NOMO-1 treated with dmso at 0.1 percent for 144 hours (cell line): ENCODE data around the gene CLIC3.
A peak's percentile ranks its signal among the peaks of the same experiment; 100 is the strongest.

ENCODE experiments used
- DNase-seq: peaks from one replicate; lab custom pipeline; 2025; ENCODE audit not compliant: unreplicated experiment; lab: John Stamatoyannopoulos, UW

The CLIC3 gene

GRCh38 chr9:137031904-137032640 lies 35.7 kb upstream of the CLIC3 start, which contains the start of gene FUT7:
FUT7 (minus strand) TSS chr9:137032088; CDS start chr9:137031991, 97 bp downstream.
- peak; percentile 36 for DNase-seq

- peak; percentile 77 for DNase-seq
These were observed 34.5 kb upstream of the CLIC3 start for GRCh38 chr9:137030538-137031527.

GRCh38 chr9:137030006-137030405 lies 33.6 kb upstream of the CLIC3 start:
- DNase-seq: peak; percentile 15

GRCh38 chr9:137029058-137029936 lies 32.9 kb upstream of the CLIC3 start:
- DNase-seq: peak; percentile 68

GRCh38 chr9:137028263-137029057 lies 32.1 kb upstream of the CLIC3 start:
- peak; percentile 68 for DNase-seq

- DNase-seq: no peak
These were observed 31.2 kb upstream of the CLIC3 start, which contains the start of gene ABCA2 for GRCh38 chr9:137027369-137028262. ABCA2 (minus strand) TSS chr9:137028237; CDS start chr9:137028140, 97 bp downstream.

GRCh38 chr9:137026828-137027227 lies 30.5 kb upstream of the CLIC3 start:
- DNase-seq: no peak

GRCh38 chr9:137026384-137026783 lies 30.0 kb upstream of the CLIC3 start:
- DNase-seq: no peak

GRCh38 chr9:137025517-137025966 lies 29.2 kb upstream of the CLIC3 start:
- DNase-seq: no peak

- DNase-seq: no peak
These were observed 27.2 kb upstream of the CLIC3 start for GRCh38 chr9:137023583-137023991.

- DNase-seq: no peak
These were observed 26.8 kb upstream of the CLIC3 start for GRCh38 chr9:137023157-137023556.

GRCh38 chr9:137022662-137023008 lies 26.3 kb upstream of the CLIC3 start:
- DNase-seq: no peak

GRCh38 chr9:137021979-137022661 lies 25.8 kb upstream of the CLIC3 start:
- DNase-seq: peak; percentile 65

- DNase-seq: no peak
These were observed 25.2 kb upstream of the CLIC3 start for GRCh38 chr9:137021568-137021978.

GRCh38 chr9:137020771-137021567 lies 24.6 kb upstream of the CLIC3 start:
- no peak for DNase-seq

- no peak for DNase-seq
These were observed 23.7 kb upstream of the CLIC3 start for GRCh38 chr9:137019891-137020683.
